ENCODE results near the gene CSMD2. TPM values are rescaled to one million over a fixed set of nuclear protein-coding genes. Genes with fewer than 3 reads are reported as not detected.

The CSMD2 gene
- total RNA-seq, 1 donor from 2014 or later = 0.75 TPM

GRCh38 chr1:33741749-33742148 lies 423.3 kb downstream of the CSMD2 start:
- DNase-seq (ENCODE audit: low read depth) = no peak
- H3K27me3 ChIP-seq (ENCODE audit: control insufficient read depth, insufficient read depth, low read length) = no peaks in the 10 kb centered on the region
- H3K36me3 ChIP-seq (ENCODE audit: control insufficient read depth, insufficient read depth, low read length) = no peaks in the 10 kb centered on the region
- no peak overlapping the region for H3K4me3 ChIP-seq (ENCODE audit: low read depth, low read length)
- TF ChIP-seq, protein P1, sequence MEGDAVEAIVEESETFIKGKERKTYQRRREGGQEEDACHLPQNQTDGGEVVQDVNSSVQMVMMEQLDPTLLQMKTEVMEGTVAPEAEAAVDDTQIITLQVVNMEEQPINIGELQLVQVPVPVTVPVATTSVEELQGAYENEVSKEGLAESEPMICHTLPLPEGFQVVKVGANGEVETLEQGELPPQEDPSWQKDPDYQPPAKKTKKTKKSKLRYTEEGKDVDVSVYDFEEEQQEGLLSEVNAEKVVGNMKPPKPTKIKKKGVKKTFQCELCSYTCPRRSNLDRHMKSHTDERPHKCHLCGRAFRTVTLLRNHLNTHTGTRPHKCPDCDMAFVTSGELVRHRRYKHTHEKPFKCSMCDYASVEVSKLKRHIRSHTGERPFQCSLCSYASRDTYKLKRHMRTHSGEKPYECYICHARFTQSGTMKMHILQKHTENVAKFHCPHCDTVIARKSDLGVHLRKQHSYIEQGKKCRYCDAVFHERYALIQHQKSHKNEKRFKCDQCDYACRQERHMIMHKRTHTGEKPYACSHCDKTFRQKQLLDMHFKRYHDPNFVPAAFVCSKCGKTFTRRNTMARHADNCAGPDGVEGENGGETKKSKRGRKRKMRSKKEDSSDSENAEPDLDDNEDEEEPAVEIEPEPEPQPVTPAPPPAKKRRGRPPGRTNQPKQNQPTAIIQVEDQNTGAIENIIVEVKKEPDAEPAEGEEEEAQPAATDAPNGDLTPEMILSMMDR (IDR thresholded peaks at IDR 0.05; ENCODE audit: insufficient read depth, low read length, poor library complexity, severe bottlenecking) = no peak

DNA sequence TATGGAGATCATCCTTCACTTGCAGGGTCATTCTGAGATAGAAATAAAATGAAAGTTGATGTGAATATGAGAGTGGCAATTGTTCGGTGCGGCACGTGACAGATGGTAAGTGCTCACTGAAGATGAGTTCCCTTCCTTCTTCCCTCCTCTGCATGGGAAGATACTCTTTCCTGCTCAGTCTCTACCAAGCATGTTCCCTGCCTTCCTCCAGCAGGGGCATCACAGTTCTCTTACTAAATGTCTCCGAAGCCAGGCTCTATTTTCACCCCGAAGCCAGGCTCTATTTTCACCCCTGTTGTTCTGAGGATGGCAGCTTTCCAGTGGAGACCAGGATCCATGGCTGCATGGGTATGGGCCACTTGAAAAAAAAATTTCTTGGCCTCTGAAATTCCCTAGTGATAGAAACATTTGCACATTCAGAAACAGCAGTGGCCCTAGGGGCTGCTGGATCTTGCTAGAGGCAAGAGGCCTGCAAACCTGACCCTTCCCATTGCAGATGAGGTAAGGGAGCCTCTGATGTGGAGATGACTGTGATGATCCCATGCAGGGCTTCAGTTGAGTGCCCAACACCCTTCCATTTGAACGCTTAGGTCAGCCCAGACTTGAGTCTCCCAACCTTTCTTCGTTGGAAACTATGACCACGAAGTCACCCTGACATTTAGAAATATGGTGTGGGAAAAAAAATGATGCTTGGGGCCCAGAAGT lies 424.8 kb downstream of the CSMD2 start:
- TF ChIP-seq, protein P1 (IDR thresholded peaks at IDR 0.05; ENCODE audit: insufficient read depth, low read length, poor library complexity, severe bottlenecking) = no peak
- Histone ChIP-seq H3K27me3 (ENCODE audit: control insufficient read depth, insufficient read depth, low read length) (no peaks in the 10 kb centered on the region), H3K4me3 (ENCODE audit: low read depth, low read length) (no peak overlapping the region), H3K36me3 (ENCODE audit: control insufficient read depth, insufficient read depth, low read length) (no peaks in the 10 kb centered on the region)
- DNase-seq (ENCODE audit: low read depth) = no peak

- no peaks in the 10 kb centered on the region for H3K27me3 ChIP-seq (ENCODE audit: control insufficient read depth, insufficient read depth, low read length)
- no peaks in the 10 kb centered on the region for H3K36me3 ChIP-seq (ENCODE audit: control insufficient read depth, insufficient read depth, low read length)
- H3K4me3 ChIP-seq (ENCODE audit: low read depth, low read length) = no peak overlapping the region
- TF ChIP-seq, protein P1 (IDR thresholded peaks at IDR 0.05; ENCODE audit: insufficient read depth, low read length, poor library complexity, severe bottlenecking) = no peak
- DNase-seq (ENCODE audit: low read depth) = no peak
Measured at GRCh38 chr1:33738976-33739375, 426.1 kb downstream of the CSMD2 start.

GRCh38 chr1:33738536-33738935 lies 426.5 kb downstream of the CSMD2 start:
- no peak overlapping the region for H3K4me3 ChIP-seq (ENCODE audit: low read depth, low read length)
- TF ChIP-seq, protein P1 (IDR thresholded peaks at IDR 0.05; ENCODE audit: insufficient read depth, low read length, poor library complexity, severe bottlenecking) = no peak
- no peaks in the 10 kb centered on the region for H3K36me3 ChIP-seq (ENCODE audit: control insufficient read depth, insufficient read depth, low read length)
- no peaks in the 10 kb centered on the region for H3K27me3 ChIP-seq (ENCODE audit: control insufficient read depth, insufficient read depth, low read length)
- DNase-seq (ENCODE audit: low read depth) = no peak

DNA sequence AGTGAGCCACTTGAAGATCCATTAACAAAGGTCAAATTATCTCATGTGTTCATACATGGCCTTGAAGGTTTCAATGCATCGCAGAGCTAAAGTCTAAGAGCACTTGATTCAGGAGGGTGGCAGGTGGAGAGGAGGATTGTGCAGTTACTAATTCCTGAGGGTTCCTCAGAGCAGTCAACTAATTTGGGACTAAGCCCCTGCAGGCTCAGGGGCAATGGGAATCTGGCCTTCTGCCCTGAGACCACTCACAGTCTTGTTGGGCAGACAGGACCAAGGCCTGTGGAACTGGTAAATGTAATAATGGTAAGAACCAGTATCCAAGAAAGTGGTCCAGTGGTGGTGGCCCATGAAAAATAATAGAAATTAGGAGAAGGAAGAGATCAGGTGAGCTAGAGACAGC lies 428.5 kb downstream of the CSMD2 start:
- Histone ChIP-seq H3K36me3 (ENCODE audit: control insufficient read depth, insufficient read depth, low read length) (no peaks in the 10 kb centered on the region), H3K27me3 (ENCODE audit: control insufficient read depth, insufficient read depth, low read length) (no peaks in the 10 kb centered on the region), H3K4me3 (ENCODE audit: low read depth, low read length) (no peak overlapping the region)
- no peak for DNase-seq (ENCODE audit: low read depth)
- TF ChIP-seq, protein P1 (IDR thresholded peaks at IDR 0.05; ENCODE audit: insufficient read depth, low read length, poor library complexity, severe bottlenecking) = no peak

- Histone ChIP-seq H3K27me3 (ENCODE audit: control insufficient read depth, insufficient read depth, low read length) (no peaks in the 10 kb centered on the region), H3K36me3 (ENCODE audit: control insufficient read depth, insufficient read depth, low read length) (no peaks in the 10 kb centered on the region), H3K4me3 (ENCODE audit: low read depth, low read length) (no peak overlapping the region)
- DNase-seq (ENCODE audit: low read depth) = no peak
- TF ChIP-seq, protein P1 (IDR thresholded peaks at IDR 0.05; ENCODE audit: insufficient read depth, low read length, poor library complexity, severe bottlenecking) = no peak
Measured at GRCh38 chr1:33735624-33736023, 429.4 kb downstream of the CSMD2 start.
